PFSK-1 (cell line): ENCODE results near the gene CTF1.
A peak's percentile ranks its signal among the peaks of the same experiment; 100 is the strongest.

ENCODE experiments used
- FOXP2 ChIP-seq: optimal IDR thresholded peaks from 2 replicates; pipeline ENCODE3; 2011; ENCODE audit warnings: borderline replicate concordance, control low read depth, inconsistent platforms; ENCODE audit not compliant: insufficient read depth; ENCODE audit errors: extremely low read length, extremely low read depth
- POLR2AphosphoS5 ChIP-seq: IDR thresholded peaks from 2 replicates; pipeline ENCODE4 v1.6.1; 2012; ENCODE audit warnings: low read depth, mild to moderate bottlenecking, control low read depth, low read length, moderate library complexity
- SIN3A ChIP-seq: IDR thresholded peaks from 2 replicates; pipeline ENCODE4 v1.6.1; 2012; ENCODE audit warnings: mild to moderate bottlenecking, low read length, moderate library complexity, borderline replicate concordance; ENCODE audit not compliant: insufficient read depth
- TAF1 ChIP-seq: IDR thresholded peaks from 2 replicates; pipeline ENCODE4 v1.6.1; 2012; ENCODE audit warnings: low read length, control low read depth, borderline replicate concordance; ENCODE audit not compliant: insufficient read depth
- TF ChIP-seq, protein P1 (sequence below), 2 experiments: IDR thresholded peaks; 2 replicates each; pipeline versions ENCODE4 v1.6.1 to v1.8.0; 2011 to 2012; ENCODE audit warnings: low read depth in 2 of 2, low read length in 2 of 2, control low read depth in 1 of 2, inconsistent platforms in 1 of 2, mild to moderate bottlenecking in 1 of 2, moderate library complexity in 1 of 2; ENCODE audit not compliant: insufficient read depth in 1 of 2

DNA sequence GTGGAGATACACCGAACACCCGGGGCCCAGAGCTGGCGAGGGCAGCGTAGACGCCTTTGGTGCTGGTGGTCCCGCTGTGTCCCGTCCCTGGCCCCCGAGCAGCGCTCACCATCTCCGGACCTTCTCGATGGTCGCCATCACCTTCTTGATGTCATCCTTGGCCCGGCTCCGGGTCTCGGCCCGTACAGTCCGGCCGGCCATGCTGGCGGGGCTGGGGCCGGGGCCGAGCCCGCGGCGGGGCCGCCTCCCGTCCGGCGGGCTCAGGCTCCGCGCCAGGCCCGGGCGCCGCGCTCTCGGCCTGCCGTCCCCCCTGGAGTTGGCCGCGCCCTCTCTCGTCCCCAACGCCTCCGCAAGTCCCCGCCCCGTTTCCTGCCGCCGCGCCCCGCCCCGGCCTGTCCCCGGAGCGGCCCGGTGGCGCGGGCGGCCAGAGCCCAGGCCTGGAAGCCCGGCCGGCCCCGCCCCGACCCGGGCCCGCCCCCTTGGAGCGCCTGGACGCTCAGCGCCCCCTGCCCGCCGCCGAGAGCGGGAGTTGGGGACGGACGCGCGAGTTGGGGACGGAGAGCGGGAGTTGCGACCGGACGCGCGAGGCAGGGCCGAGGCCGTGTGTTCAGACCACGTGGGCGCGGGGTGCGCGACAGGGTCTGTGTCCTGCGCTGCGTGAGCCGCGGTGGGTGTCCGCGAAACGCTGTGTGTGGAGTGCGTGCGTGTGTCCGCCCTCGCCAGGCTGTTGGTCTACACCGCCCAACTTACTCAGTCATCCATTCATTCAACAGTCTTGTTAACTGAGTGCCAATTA is 2.5 kb upstream of the CTF1 start, which contains the start of gene BCL7C:
- TF ChIP-seq POLR2AphosphoS5 (no peak), SIN3A (peak; percentile 48; the same call in 1 of the 2 replicates), TAF1 (no peak), FOXP2 (peak; percentile 78)
- TF ChIP-seq, protein P1, sequence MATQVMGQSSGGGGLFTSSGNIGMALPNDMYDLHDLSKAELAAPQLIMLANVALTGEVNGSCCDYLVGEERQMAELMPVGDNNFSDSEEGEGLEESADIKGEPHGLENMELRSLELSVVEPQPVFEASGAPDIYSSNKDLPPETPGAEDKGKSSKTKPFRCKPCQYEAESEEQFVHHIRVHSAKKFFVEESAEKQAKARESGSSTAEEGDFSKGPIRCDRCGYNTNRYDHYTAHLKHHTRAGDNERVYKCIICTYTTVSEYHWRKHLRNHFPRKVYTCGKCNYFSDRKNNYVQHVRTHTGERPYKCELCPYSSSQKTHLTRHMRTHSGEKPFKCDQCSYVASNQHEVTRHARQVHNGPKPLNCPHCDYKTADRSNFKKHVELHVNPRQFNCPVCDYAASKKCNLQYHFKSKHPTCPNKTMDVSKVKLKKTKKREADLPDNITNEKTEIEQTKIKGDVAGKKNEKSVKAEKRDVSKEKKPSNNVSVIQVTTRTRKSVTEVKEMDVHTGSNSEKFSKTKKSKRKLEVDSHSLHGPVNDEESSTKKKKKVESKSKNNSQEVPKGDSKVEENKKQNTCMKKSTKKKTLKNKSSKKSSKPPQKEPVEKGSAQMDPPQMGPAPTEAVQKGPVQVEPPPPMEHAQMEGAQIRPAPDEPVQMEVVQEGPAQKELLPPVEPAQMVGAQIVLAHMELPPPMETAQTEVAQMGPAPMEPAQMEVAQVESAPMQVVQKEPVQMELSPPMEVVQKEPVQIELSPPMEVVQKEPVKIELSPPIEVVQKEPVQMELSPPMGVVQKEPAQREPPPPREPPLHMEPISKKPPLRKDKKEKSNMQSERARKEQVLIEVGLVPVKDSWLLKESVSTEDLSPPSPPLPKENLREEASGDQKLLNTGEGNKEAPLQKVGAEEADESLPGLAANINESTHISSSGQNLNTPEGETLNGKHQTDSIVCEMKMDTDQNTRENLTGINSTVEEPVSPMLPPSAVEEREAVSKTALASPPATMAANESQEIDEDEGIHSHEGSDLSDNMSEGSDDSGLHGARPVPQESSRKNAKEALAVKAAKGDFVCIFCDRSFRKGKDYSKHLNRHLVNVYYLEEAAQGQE (IDR thresholded peaks at IDR 0.05; ENCODE audit: insufficient read depth in 1 of 2, low read depth in 2 of 2, low read length in 2 of 2) = no peak
